GM23248 (cell line): Measurements from ENCODE around the gene NRF1.

Source experiments
- EZH2 ChIP-seq: fragments of 200-600 bp; sonication (generic); IDR thresholded peaks from 2 replicates; pipeline ENCODE4 v1.6.1; 2018; ENCODE audit warnings: antibody characterized with exemption, mild to moderate bottlenecking; ENCODE audit not compliant: insufficient read depth, poor library complexity, severe bottlenecking
- EZH2phosphoT487 ChIP-seq: fragments of 200-600 bp; sonication (generic); IDR thresholded peaks from 2 replicates; pipeline ENCODE4 v1.6.1; 2018; ENCODE audit warnings: antibody characterized with exemption, moderate library complexity, mild to moderate bottlenecking, low read depth; ENCODE audit not compliant: insufficient read depth

GRCh38 chr7:129728875-129729467 is 117.5 kb downstream of the NRF1 start:
- TF ChIP-seq EZH2 (no peak), EZH2phosphoT487 (no peak)
